ENCODE data around the gene MACROD1. TPM values are rescaled to one million over a fixed set of nuclear protein-coding genes. Genes with fewer than 3 reads are reported as not detected.

Gene MACROD1
- total RNA-seq, 1 donor from 2014 or later: 27.8 TPM

DNA sequence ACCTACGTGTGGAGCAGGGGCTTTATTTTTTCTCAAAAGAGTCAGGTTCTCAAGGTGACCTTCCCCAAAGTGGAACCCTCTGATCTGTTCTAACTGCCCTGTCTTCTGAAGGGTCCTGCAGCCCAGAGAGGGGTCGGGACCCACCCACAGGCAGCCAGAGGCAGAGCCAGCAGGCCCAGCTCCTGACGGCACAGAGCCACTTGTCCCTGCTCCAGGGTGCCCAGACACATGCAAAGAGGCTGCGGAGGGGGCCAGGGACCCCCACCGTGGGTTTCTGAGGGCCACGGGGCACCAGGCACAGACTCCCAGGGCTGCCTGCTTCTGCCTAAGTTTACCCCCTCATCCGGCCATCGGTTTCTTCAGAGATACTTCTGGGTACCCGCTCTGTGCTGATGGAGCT is 93.0 kb downstream of the MACROD1 start:
- TF ChIP-seq, protein P1, sequence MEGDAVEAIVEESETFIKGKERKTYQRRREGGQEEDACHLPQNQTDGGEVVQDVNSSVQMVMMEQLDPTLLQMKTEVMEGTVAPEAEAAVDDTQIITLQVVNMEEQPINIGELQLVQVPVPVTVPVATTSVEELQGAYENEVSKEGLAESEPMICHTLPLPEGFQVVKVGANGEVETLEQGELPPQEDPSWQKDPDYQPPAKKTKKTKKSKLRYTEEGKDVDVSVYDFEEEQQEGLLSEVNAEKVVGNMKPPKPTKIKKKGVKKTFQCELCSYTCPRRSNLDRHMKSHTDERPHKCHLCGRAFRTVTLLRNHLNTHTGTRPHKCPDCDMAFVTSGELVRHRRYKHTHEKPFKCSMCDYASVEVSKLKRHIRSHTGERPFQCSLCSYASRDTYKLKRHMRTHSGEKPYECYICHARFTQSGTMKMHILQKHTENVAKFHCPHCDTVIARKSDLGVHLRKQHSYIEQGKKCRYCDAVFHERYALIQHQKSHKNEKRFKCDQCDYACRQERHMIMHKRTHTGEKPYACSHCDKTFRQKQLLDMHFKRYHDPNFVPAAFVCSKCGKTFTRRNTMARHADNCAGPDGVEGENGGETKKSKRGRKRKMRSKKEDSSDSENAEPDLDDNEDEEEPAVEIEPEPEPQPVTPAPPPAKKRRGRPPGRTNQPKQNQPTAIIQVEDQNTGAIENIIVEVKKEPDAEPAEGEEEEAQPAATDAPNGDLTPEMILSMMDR (conservative IDR thresholded peaks at IDR 0.05; ENCODE audit: low read depth, low read length): no peak
- DNase-seq (ENCODE audit: low read depth): no peak
- H3K4me3 ChIP-seq (ENCODE audit: low read depth, low read length): no peak overlapping the region

DNA sequence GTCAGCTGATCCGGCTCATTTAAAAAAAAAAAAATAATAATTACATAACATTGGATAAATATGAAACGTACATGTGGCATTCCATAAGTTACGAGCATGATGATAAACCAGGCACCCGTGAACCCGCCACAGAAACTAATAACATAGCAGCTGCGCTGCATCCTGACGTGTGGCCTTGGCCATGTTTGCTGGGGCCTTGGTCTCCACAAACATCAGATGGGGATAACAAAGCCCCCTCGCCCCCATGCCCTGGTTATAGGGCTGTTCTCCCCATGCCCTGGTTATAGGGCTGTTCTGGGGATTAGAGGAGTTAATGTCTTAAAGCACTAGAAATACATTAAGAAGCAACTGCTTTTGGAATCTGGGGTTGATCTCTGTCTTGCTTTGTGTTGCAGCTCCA is 93.5 kb downstream of the MACROD1 start:
- DNase-seq (ENCODE audit: low read depth): no peak
- no peak overlapping the region for H3K4me3 ChIP-seq (ENCODE audit: low read depth, low read length)
- TF ChIP-seq, protein P1 (conservative IDR thresholded peaks at IDR 0.05; ENCODE audit: low read depth, low read length): no peak

- TF ChIP-seq, protein P1 (conservative IDR thresholded peaks at IDR 0.05; ENCODE audit: low read depth, low read length): no peak
- no peak for DNase-seq (ENCODE audit: low read depth)
- no peak overlapping the region for H3K4me3 ChIP-seq (ENCODE audit: low read depth, low read length)
Measured at GRCh38 chr11:64071849-64072248, 94.1 kb downstream of the MACROD1 start.

DNA sequence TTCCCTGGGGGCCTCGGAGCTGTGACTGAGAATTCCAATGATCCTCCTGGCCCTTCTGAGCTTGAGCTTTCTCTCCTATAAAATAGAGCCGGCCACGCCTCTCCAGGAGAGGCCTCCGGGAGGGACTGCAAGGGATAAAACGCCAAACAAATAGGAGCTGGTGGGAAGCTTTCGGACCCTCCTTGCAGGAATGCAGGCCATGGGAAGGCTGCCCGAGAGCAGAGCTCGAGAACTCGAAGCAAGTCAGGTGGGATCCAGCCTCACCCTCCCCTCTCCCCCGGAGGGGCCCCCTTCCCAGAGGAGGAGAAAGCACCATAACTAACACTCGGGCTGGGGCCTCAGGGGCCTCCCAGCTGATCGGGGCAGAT is 95.6 kb downstream of the MACROD1 start:
- TF ChIP-seq, protein P1 (conservative IDR thresholded peaks at IDR 0.05; ENCODE audit: low read depth, low read length): no peak
- H3K4me3 ChIP-seq (ENCODE audit: low read depth, low read length): no peak overlapping the region
- DNase-seq (ENCODE audit: low read depth): no peak

DNA sequence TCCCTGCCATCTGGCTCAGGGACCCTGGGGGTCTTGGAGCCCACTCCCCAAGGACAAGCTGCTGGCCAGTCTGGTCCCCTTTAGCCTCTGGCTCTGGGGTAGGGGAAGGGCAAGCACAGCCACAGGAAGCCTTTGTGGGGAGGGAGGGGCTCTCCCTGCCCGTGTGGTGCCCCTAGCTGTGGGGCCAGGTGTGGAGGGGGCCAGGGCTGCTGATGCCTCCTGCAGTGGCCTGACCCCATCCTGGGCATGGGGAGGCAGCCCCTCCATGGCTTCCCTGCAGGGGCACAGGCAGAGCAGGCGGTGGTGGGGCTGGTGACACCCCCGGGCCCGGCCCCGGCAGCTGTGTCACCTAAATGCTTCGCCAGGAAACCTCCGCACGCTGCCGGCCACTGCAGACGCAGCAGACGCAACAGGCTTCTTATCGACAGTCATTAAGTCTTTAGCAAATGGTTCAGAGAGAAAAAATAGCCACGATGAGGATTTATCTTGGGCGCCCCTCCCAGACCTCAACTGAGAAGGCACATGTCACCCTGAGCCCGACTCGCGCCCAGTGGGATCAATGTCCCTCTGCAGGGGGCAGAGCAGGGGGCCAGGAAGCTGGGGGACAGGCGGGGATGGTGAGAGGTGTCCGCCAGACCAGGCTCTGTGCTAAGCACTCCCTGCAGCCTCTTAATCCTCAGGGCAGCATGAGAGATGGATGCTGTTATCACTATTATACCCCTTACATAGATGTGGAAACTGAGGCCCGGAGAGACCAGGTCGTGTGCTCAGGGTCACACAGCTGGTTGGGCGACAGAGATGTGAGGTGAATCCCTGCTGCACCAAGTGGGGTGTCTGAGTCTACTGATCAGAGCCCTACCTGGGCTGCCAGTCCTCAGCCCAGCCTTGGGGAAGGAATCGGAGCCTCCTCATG is 96.3 kb downstream of the MACROD1 start:
- no peak for DNase-seq (ENCODE audit: low read depth)
- no peak overlapping the region for H3K4me3 ChIP-seq (ENCODE audit: low read depth, low read length)
- TF ChIP-seq, protein P1 (conservative IDR thresholded peaks at IDR 0.05; ENCODE audit: low read depth, low read length): no peak

GRCh38 chr11:64068705-64069400 is 97.1 kb downstream of the MACROD1 start:
- DNase-seq (ENCODE audit: low read depth): no peak
- no peak overlapping the region for H3K4me3 ChIP-seq (ENCODE audit: low read depth, low read length)
- TF ChIP-seq, protein P1 (conservative IDR thresholded peaks at IDR 0.05; ENCODE audit: low read depth, low read length): no peak

Measured in epithelial cell of proximal tubule (primary cell).